Neural progenitor cell (in vitro differentiated cells): Measurements from ENCODE around the gene SMPD3. TPM values are rescaled to one million over a fixed set of nuclear protein-coding genes. Genes with fewer than 3 reads are reported as not detected.

ENCODE experiments used
- DNase-seq: peaks from one replicate; pipeline ENCODE4 v3.0.0-alpha.2; 2016; ENCODE audit warnings: low spot score
- H2AFZ ChIP-seq: fragments of 200-600 bp; sonication (generic); replicated peaks from 2 replicates; pipeline ENCODE4 v1.6.1; 2016; ENCODE audit warnings: antibody characterized with exemption
- H3F3A ChIP-seq: fragments of 200-600 bp; sonication (generic); 2 replicates; pipeline ENCODE4 v1.6.1; 2016; ENCODE audit warnings: antibody characterized with exemption, low read depth
- H3K27ac ChIP-seq: fragments of 200-600 bp; sonication (generic); 2 replicates; pipeline ENCODE4 v1.5.1; 2016; ENCODE audit warnings: mild to moderate bottlenecking
- H3K27me3 ChIP-seq: fragments of 200-600 bp; sonication (generic); 2 replicates; pipeline ENCODE4 v1.6.1; 2016; ENCODE audit warnings: mild to moderate bottlenecking, moderate library complexity
- H3K36me3 ChIP-seq: fragments of 200-600 bp; sonication (generic); 2 replicates; pipeline ENCODE4 v1.5.1; 2016
- H3K4me1 ChIP-seq: fragments of 200-600 bp; sonication (generic); 2 replicates; pipeline ENCODE4 v1.6.1; 2016; ENCODE audit warnings: mixed run types
- H3K4me2 ChIP-seq: fragments of 200-600 bp; sonication (generic); 2 replicates; pipeline ENCODE4 v1.6.1; 2016
- H3K4me3 ChIP-seq: fragments of 200-600 bp; sonication (generic); 2 replicates; pipeline ENCODE4 v1.5.1; 2016
- H3K79me2 ChIP-seq: fragments of 200-600 bp; sonication (generic); 2 replicates; pipeline ENCODE4 v1.6.1; 2016; ENCODE audit warnings: low read depth
- H3K9ac ChIP-seq: fragments of 200-600 bp; sonication (generic); 2 replicates; pipeline ENCODE4 v1.6.1; 2016
- H3K9me3 ChIP-seq: fragments of 200-600 bp; sonication (generic); 2 replicates; pipeline ENCODE4 v1.5.1; 2016; ENCODE audit warnings: low read depth
- H4K20me1 ChIP-seq: fragments of 200-600 bp; sonication (generic); 2 replicates; pipeline ENCODE4 v1.6.1; 2016; ENCODE audit warnings: low read depth
- H3K27ac Mint-ChIP-seq: 3 replicates; pipeline ENCODE4 v1.8.0; 2021; ENCODE audit warnings: mixed read lengths
- H3K27me3 Mint-ChIP-seq: 2 replicates; pipeline ENCODE4 v1.8.0; 2022; ENCODE audit warnings: low read depth, mild to moderate bottlenecking, inconsistent platforms, moderate library complexity, mixed read lengths; ENCODE audit not compliant: insufficient read depth
- H3K36me3 Mint-ChIP-seq: 3 replicates; pipeline ENCODE4 v1.8.0; 2021; ENCODE audit warnings: mixed read lengths
- H3K4me1 Mint-ChIP-seq: 3 replicates; pipeline ENCODE4 v1.8.0; 2021; ENCODE audit warnings: mixed read lengths
- H3K4me3 Mint-ChIP-seq: 3 replicates; pipeline ENCODE4 v1.8.0; 2021; ENCODE audit warnings: mild to moderate bottlenecking, moderate library complexity, mixed read lengths
- H3K9me3 Mint-ChIP-seq: 3 replicates; pipeline ENCODE4 v1.8.0; 2020; ENCODE audit warnings: mixed read lengths
- CTCF ChIP-seq: fragments of 200-600 bp; sonication (generic); IDR thresholded peaks from 2 replicates; pipeline ENCODE4 v1.5.1; 2017; ENCODE audit warnings: antibody characterized with exemption, mild to moderate bottlenecking
- EZH2 ChIP-seq: fragments of 200-600 bp; sonication (generic); IDR thresholded peaks from 2 replicates; pipeline ENCODE4 v1.6.1; 2017; ENCODE audit warnings: antibody characterized with exemption, mild to moderate bottlenecking, moderate library complexity
- EZH2phosphoT487 ChIP-seq: fragments of 200-600 bp; sonication (generic); IDR thresholded peaks from 2 replicates; pipeline ENCODE4 v1.6.1; 2017; ENCODE audit warnings: antibody characterized with exemption
- total RNA-seq: library from RNA; depleted of rRNA; stranded (reverse); fragments of >200 nt; gene quantifications from 2 replicates; pipeline ENCODE4 v1.2.3, GENCODE V29; 2015; ENCODE audit warnings: low replicate concordance

SMPD3 gene
- total RNA-seq, 1 donor from 2014 or later, result not detected

- no peaks in the 10 kb centered on the region for H3K9me3 Mint-ChIP-seq
- H3F3A ChIP-seq, result no peaks in the 10 kb centered on the region
- DNase-seq, result no peak
- no peaks in the 10 kb centered on the region for H3K79me2 ChIP-seq
- H4K20me1 ChIP-seq, result no peaks in the 10 kb centered on the region
- H3K4me3 Mint-ChIP-seq, result no peak overlapping the region
- no peak overlapping the region for H3K27ac Mint-ChIP-seq
- H3K4me1 ChIP-seq, result no peaks in the 10 kb centered on the region
- H3K27me3 Mint-ChIP-seq, result peaks cover 3% of the 10 kb centered on the region
- no peaks in the 10 kb centered on the region for H3K4me1 Mint-ChIP-seq
- H3K27me3 ChIP-seq, result no peaks in the 10 kb centered on the region
- TF ChIP-seq EZH2phosphoT487 (no peak), CTCF (no peak), EZH2 (no peak)
- no peak overlapping the region for H3K4me3 ChIP-seq
- no peaks in the 10 kb centered on the region for H3K36me3 ChIP-seq
- H3K4me2 ChIP-seq, result no peak overlapping the region
- H3K9ac ChIP-seq, result no peak overlapping the region
- no peak overlapping the region for H2AFZ ChIP-seq
- H3K27ac ChIP-seq, result no peak overlapping the region
- no peaks in the 10 kb centered on the region for H3K9me3 ChIP-seq
- H3K36me3 Mint-ChIP-seq, result no peaks in the 10 kb centered on the region
Observed at GRCh38 chr16:68423771-68424170, 24.5 kb downstream of the SMPD3 start.

- Mint-ChIP-seq H3K36me3 (no peaks in the 10 kb centered on the region), H3K9me3 (no peaks in the 10 kb centered on the region), H3K4me3 (no peak overlapping the region), H3K27me3 (peaks cover 3% of the 10 kb centered on the region), H3K27ac (no peak overlapping the region), H3K4me1 (no peaks in the 10 kb centered on the region)
- TF ChIP-seq EZH2phosphoT487 (no peak), CTCF (no peak), EZH2 (no peak)
- Histone ChIP-seq H3K27me3 (no peaks in the 10 kb centered on the region), H3K9me3 (no peaks in the 10 kb centered on the region), H3K4me1 (no peaks in the 10 kb centered on the region), H3K4me2 (no peak overlapping the region), H3K9ac (no peak overlapping the region), H2AFZ (no peak overlapping the region), H4K20me1 (no peaks in the 10 kb centered on the region), H3F3A (no peaks in the 10 kb centered on the region), H3K79me2 (no peaks in the 10 kb centered on the region), H3K36me3 (no peaks in the 10 kb centered on the region), H3K4me3 (no peak overlapping the region), H3K27ac (no peak overlapping the region)
- DNase-seq, result no peak
Observed at GRCh38 chr16:68422396-68422960, 25.8 kb downstream of the SMPD3 start.

GRCh38 chr16:68421076-68421475 is 27.2 kb downstream of the SMPD3 start:
- no peaks in the 10 kb centered on the region for H3F3A ChIP-seq
- no peaks in the 10 kb centered on the region for H3K36me3 ChIP-seq
- H3K4me3 Mint-ChIP-seq, result no peak overlapping the region
- peaks cover 3% of the 10 kb centered on the region for H3K27me3 Mint-ChIP-seq
- H3K27ac Mint-ChIP-seq, result no peak overlapping the region
- H3K36me3 Mint-ChIP-seq, result no peaks in the 10 kb centered on the region
- TF ChIP-seq EZH2phosphoT487, result no peak
- H3K9ac ChIP-seq, result no peak overlapping the region
- H3K79me2 ChIP-seq, result no peaks in the 10 kb centered on the region
- H3K9me3 ChIP-seq, result no peaks in the 10 kb centered on the region
- H3K4me1 Mint-ChIP-seq, result peaks cover 3% of the 10 kb centered on the region
- no peaks in the 10 kb centered on the region for H3K9me3 Mint-ChIP-seq
- no peak for DNase-seq
- no peaks in the 10 kb centered on the region for H4K20me1 ChIP-seq
- no peak overlapping the region for H3K4me2 ChIP-seq
- no peak overlapping the region for H3K4me3 ChIP-seq
- no peak overlapping the region for H2AFZ ChIP-seq
- H3K27ac ChIP-seq, result no peak overlapping the region
- no peaks in the 10 kb centered on the region for H3K27me3 ChIP-seq
- peaks cover 5% of the 10 kb centered on the region for H3K4me1 ChIP-seq

- no peaks in the 10 kb centered on the region for H4K20me1 ChIP-seq
- no peak overlapping the region for H2AFZ ChIP-seq
- no peaks in the 10 kb centered on the region for H3K36me3 ChIP-seq
- H3K9me3 Mint-ChIP-seq, result no peaks in the 10 kb centered on the region
- H3K27ac ChIP-seq, result no peak overlapping the region
- no peak overlapping the region for H3K9ac ChIP-seq
- no peaks in the 10 kb centered on the region for H3K27me3 ChIP-seq
- TF ChIP-seq EZH2phosphoT487, result no peak
- TF ChIP-seq CTCF, result no peak
- TF ChIP-seq EZH2, result no peak
- H3K27me3 Mint-ChIP-seq, result peaks cover 3% of the 10 kb centered on the region
- H3K4me3 Mint-ChIP-seq, result no peak overlapping the region
- no peaks in the 10 kb centered on the region for H3K79me2 ChIP-seq
- DNase-seq, result no peak
- peaks cover 10% of the 10 kb centered on the region for H3K4me1 ChIP-seq
- no peaks in the 10 kb centered on the region for H3K9me3 ChIP-seq
- H3K36me3 Mint-ChIP-seq, result no peaks in the 10 kb centered on the region
- H3K27ac Mint-ChIP-seq, result no peak overlapping the region
- no peak overlapping the region for H3K4me2 ChIP-seq
- H3K4me3 ChIP-seq, result no peak overlapping the region
- peaks cover 4% of the 10 kb centered on the region for H3K4me1 Mint-ChIP-seq
- no peaks in the 10 kb centered on the region for H3F3A ChIP-seq
Observed at GRCh38 chr16:68420366-68420942, 27.9 kb downstream of the SMPD3 start.
